GM21367 (cell line): Measurements from ENCODE around the gene CDKAL1.
"Not testable (repeated sequence)": the region's sequence is repeated elsewhere in the genome, so short reads cannot be mapped to it uniquely, and the experiment has no call there.

ENCODE experiments used
- ATAC-seq: cut with Tn5 transposase; IDR thresholded peaks from one replicate; pipeline ENCODE4 v1.9.1; 2021; ENCODE audit not compliant: unreplicated experiment

The CDKAL1 gene

DNA sequence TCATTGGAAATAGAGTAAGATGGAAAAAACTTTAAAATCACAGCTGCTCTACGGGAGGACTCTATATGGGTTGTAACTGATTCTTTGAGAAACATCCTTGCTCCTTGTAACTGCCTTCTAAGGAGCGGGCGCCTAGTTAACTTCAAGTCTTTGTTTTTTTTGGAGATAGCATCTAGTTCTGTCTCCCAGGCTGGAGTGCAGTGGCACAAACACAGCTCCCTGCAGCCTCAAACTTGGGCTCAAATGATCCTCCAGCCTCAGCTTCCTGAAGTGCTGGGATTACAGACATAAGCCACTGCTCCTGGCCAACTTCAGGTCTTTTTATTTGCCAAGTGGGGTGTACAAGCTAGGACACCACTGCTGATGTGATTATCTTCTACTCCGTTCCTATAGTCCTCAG is 552.9 kb downstream of the CDKAL1 start:
- no peak for ATAC-seq

DNA sequence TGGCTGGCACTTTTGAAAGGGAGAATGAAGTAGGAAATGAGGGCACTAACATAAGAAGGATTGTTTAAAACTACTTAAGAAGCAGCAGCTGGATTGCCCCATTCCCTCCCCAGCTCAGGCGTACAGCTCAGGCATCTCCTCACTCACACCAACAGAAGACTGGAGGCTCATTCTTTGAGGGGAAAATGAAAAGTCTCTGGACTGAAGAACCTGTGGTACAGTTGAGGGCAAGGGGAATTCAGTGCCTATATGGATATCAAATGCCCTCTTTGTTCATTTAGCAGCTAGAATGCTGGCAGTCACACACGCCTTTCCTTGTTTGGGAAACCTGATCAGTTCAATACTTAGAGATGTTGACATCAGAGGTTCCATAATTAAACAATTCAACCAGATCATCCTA is 557.2 kb downstream of the CDKAL1 start:
- no peak for ATAC-seq

DNA sequence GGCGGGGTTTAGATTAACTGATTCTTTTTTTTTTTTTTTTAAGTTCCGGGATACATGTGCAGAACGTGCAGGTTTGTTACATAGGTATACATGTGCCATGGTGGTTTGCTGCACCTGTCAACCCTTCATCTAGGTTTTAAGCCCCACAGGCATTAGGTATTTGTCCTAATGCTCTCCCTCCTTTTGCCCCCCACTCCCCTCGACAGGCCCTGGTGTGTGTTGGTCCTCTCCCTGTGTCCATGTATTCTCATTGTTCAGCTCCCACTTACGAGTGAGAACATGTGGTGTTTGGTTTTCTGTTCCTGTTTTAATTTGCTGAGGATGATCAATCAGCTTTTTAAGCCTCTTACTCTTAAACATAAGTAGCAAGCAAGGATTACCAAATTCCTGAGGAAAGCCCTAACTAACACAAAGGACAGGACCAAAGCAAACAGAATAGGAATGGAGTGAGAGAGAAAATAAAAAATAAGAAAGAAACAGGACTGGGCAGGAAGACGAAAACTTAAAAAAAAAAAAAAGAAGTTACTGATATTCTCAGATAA is 558.0 kb downstream of the CDKAL1 start:
- ATAC-seq = not testable (repeated sequence)

DNA sequence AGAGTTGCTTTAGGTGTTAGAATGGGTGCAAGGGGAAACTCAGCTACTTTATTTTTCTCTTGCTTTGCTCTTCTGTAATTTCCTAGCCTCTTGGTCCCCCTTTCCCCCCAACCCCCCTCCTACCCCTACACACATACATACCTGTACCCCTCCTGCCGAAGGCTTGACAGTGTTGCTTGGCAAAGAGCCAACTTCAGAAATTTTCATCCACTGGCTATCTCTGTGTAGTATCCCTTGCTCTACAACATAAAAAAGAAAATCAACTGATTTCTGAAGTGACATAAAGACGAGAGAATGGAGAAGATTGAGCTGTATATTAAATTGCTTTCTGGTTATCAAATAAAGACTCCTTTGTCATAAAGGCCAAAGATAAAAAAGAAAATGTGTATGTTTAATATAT is 561.2 kb downstream of the CDKAL1 start:
- ATAC-seq = no peak

DNA sequence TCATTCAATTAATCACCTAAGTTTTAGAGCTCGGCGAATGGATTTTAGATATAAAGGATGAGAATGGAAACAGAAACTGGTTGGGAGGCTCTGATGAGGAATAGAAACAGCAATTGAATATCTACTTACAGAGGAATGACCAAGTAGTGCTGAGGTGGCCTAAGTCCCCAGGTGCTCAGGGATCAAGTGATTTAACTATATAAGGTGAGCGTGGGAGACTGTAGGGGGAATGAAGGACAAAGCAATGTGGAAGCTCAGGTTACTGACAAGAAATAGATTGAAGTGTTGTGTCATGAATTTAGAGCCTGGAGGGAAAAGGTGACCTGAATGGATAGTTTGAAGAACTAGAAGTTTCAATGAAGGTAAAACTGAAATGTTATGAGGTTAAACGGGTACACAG is 563.9 kb downstream of the CDKAL1 start:
- no peak for ATAC-seq

DNA sequence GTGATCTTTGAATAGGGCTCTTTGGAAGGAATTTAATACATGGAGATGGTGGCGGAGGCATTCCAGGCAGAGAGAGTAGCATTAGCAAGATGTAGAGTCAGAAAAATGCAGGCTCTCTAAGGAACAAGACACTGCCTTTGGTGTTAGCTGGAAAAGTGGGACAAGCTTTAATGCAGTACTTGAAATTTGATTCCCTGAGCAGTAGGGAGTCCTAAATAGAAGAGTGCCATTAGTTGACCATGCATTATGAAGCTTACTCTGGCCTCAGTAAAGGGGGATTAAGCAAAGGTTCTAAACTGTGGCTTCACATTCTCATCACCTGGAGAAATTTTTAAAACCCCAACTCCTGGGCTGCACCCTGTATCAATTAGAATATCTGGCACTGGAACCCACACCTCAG is 564.5 kb downstream of the CDKAL1 start:
- no peak for ATAC-seq

DNA sequence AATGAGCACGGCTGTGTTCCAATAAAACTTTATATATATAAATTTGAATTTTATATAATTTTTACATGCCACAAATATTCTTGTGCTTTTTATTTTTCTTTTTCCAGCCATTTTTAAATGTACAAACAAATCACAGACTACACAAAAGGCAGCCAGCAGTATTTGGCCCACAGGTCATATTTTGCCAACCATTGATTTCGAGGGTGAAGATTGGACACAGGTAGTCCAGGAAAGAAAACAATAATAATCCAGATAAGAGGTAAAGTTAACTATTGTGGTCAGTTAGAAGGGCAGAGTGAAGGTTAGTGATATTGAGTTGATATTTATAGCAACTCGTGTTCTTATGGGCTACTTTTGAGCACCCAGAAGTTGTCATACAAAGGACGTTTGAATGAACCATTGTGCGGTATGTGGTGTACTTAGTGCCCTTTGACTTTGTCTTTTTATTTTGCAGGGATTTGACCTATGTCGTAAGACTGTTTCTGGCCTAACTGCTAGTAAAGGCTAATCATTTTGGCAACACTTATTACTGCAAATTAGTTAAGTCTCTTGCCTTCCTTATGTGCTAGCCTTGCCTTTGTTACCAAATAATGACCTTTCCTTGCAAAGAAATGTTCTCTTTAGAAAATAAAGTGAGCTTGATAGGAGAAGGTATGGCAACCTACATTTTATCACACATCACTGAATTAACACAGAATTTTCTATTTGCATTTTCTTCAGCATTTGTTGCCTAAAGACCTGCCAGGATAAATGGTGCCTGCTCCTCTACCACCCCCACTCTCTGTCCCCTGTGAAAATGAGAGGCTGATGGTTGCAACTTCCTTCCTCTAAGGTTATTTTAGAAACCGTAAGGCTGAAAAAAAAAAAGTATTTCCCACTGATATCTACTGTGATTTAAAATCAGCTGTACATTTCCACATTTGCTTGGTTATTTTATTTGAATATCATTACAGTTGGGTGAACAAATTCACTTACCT is 565.4 kb downstream of the CDKAL1 start:
- ATAC-seq = peak; percentile 54

DNA sequence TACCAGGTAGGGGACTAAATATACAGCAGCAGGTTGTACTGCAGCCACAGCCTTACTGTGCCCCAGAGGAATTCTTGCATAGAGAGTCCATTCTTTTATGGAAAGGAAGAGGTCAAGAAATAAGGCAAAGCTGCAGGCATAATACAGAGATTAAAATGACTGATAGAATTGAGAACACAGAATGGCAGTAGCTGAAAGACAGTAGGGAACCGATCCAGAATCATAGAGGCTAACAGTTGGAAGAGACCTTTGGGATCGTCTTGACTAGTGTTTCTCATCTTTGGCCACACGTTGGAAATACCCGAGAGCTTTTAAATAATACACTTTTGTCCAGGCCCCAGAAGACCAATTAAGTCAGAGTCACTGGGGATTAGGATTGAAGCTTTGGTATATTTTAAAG is 566.7 kb downstream of the CDKAL1 start:
- no peak for ATAC-seq

DNA sequence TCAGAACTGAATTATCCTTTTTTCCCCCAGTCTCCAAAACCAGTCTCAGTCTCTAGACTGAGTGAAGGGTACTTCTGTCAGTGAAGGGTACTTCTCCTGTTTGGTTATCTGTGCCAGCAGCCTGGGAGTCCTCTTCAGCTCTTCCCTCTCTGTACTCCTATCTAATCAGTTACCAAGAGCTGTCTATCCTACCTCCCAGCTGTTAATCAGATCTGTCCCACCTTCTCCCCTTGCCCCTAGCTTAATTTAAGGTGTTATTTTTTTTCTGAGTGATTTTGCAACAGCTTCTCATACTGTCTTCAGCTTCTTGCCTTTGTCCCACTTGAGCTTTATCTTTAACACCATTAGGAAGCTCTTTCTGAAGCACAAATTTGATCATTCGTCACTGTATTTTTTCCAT is 567.4 kb downstream of the CDKAL1 start:
- no peak for ATAC-seq

DNA sequence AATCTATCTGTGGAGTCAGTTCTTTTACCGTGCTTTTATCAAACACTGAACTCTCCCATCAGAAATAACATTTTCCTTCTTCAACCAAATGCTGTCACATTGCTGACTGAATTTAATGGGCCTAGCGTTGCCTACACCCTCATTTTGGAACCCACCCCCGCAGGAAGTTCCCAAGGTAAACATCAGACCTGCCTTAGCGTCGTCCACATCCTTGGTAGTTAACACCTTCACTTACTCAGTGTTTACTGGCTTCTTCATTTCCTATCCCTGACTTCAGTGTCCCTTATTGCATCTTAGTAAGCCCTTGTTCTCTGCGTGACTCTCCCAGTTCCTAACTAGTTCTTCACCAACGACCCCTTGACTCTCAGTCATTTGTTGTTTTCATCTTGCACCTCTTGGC is 567.9 kb downstream of the CDKAL1 start:
- no peak for ATAC-seq

DNA sequence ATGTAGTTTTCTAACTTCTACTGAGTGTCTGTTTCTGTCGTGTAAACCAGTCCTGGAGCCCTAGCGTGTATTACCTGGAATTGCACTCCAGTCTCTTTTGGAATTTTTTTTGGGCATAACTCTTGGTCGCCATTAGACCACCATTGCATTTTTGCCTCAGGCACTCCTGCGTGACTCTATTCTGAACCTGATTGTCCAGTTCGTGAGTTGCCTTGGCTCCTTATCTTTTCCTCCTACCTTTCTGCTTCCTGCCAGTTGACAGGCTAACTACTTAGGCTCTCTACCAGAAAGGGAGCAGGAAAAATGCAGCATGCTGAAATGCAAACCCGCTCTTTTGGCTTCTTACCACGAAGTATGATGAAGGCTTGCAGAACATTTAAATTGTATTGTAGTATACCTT is 568.4 kb downstream of the CDKAL1 start:
- ATAC-seq = no peak

DNA sequence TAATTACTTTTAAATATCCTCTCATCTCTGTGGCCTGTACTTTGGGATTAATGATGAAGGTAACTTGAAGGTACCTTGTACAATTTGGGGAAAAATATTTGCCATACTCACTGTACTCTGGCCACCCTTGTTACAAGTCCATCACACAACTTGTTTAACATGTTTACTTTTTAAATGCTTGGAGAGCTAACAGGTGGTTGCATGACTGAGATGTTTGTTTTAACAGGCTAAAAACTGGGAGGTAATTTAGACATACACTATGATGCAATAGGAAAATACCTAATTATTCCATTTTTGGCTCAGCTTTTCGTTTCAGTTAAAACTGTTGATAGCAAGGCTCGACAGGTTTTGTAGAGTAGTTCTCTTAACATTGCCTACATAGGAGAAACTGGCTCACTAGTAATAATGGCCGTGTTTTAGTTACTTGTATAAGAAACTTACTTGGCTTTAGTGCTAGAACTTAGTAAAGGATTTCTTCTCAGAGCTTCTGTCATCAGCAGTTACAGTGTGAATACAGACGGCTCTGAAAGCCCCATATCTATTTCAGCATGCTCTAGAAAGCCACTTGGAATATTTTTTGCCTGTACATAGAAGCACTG is 569.5 kb downstream of the CDKAL1 start:
- no peak for ATAC-seq

DNA sequence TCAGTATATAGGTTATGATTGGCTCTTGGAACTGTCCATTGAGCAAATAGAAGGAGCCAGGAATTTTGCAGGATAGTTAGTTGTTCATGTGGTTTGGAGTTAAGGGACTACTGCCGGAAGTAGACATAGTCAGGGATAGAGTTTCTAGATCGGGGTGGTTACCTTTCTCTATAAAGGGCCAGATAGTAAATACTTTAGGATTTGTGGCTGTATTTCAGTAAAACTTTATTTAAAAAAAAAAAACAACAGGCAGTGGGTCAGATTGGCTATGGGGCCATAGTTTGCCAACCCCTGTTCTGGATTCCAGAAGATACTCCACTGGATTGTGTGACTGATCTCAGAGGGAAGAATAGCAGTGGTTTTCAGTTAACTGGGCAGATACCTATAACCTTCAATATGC is 570.0 kb downstream of the CDKAL1 start:
- no peak for ATAC-seq

DNA sequence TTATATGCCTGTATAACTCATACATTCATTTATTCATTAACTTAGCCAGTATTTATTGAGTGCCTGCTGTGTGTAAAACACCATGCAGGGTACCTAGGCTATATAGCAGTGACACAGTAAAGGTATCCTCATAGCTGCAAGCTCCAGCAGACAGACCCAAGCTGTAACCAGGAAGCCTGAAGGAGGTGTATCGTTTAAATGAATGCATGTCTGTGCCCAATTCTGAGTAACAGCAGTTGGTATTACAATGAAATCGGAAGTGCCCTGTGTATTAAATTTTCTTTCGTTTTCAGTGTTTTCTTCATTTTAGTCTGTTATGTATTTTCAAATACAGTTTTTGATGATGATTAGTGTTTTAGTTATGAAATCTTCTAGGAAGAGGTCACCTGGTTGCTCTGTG is 573.5 kb downstream of the CDKAL1 start:
- ATAC-seq = no peak

DNA sequence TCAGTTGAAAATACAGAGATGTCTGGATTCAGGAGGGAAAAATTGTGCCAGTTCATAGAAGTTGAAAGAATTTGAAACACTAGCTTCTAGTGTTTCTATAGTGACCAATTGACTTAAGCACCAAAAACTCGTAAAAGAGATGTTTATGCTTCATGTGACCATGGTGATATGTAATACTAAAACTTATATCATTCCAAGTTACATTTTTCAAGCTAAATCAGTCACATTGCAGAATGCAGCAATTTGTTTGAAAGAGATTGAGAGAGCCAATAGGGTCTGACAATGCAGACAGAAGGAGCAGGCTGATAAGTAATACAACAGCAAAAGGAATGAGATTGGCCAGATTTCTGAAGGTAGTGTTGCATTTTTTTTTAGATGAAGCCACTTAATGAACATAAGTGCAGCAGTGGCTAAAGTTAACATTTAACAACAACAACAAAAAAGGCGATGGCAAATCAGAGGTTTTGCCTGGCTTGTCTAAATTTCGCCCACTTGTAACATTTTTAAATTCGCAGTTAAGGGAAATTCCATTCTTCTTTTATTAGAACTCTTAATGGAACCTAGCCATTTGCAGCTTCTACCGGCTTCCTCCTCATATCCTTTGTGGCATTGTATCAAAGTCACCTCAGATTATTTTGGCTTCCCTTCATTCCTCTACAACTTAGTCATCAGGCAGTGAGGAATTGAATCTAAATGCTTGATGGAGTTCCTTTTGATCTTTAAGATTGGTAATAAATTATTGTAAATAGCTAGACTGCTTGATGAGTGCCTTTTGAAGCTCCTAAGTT is 575.3 kb downstream of the CDKAL1 start:
- ATAC-seq = no peak

DNA sequence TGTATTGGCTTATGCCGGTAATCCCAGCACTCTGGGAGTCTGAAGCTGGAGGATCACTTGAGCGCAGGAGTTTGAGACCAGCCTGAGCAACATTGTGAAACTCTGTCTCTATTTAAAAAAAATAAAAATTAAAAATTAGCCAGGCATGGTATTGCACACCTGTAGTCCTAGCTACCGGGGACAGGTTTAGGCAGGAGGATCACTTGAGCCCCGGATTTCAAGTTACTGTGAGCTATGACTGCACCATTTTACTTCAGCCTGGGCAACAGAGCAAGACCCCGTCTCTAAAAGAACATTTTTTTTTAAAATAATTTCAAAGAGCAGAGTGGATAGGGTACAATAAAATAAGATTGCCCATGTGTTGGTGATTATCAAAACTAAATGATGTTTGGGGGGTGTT is 576.4 kb downstream of the CDKAL1 start:
- no peak for ATAC-seq

DNA sequence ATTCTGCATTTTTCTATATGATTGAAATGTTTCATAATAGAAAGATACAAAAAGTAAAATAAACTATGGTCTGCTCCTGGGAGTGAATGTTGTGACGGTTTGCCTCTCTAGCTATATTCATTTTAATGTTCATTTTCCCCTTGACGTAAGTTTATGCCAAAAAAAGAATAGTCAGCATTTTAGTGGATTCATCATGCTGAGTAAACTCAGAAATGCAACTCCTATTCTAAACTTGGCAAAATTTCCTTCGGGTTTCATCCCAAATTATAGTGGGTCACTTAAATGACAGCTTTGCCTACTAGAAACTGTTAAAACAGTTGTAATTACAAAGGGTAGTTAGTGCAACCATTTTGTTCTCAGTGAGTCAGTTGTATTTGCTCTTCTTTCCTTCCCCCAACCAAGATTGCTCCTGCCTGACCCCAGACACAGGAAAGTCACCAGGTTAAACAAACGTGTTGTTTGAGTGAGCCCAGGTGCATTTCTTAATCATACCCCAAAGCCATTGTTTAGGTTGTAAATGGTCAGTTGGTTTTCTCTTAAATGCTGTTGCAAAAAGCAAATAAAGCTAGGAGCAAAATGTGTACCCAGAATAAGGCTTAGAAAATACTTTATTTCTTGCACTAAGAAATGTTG is 577.0 kb downstream of the CDKAL1 start:
- no peak for ATAC-seq

DNA sequence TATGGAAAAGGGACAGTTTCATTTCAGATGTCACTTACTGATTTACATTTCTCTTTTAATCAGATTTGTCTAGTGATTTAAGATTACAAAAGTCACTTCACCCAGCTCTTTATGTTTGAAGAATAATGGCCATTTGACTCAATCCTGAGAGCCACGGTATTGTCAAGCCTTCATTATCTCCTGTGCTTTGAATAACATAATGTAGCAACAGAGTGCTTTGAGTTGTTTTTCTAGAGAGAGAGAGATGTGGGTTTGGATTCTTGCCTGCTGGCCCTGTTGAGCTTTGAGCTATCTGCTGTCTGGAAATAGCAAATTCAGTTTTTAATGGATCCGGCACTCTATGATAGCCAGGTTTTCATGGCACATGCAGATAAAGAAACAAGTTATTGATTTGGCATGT is 580.9 kb downstream of the CDKAL1 start:
- no peak for ATAC-seq

DNA sequence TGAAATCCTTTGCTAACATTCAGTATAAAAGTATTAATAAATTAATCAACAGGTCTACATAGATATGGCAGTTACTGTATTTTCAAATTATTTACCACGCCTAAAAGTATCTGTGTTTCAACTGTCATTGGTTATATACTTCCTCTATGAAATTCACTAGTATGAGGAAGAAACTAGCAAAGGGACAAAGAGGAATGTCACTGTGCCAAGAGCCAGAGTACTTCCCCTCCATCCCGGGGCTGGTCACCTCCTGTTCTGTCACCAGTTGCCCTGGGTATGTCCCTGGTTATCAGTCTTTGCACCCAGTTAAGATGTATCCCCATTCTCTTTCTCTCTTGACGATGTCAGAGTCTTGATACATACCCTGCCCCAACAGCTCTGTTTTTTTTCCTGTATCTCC is 582.5 kb downstream of the CDKAL1 start:
- ATAC-seq = no peak

DNA sequence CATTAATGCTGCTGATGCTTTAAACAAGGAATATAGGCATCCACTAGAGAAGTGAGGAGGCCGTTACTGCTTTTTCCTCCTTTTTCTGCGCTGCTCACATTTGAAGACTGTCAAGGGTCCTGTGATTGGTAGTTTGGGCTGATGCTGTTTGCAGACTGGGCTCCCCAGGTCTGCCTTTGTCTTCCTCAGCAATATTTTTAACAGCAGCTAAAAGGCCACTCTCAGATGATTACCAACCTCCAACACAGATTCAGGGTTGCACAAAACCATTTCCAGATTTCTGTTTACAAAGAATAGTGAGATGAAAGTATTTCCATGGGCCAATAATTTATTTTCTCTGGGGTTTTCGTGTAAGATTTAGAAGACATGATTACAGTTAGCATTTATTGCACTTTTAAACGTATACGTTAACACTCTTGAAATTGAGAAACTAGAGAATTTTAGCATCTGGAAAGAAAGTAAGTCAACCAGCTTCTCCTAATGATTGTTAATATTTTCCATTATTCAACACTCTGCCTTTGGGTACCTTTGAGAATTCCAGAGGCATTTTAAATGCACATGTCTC is 584.0 kb downstream of the CDKAL1 start:
- ATAC-seq = no peak
